ENCODE data around the gene GZF1. TPM values are rescaled to one million over a fixed set of nuclear protein-coding genes. Genes with fewer than 3 reads are reported as not detected.

The GZF1 gene
- total and polyA plus RNA-seq, 9 donors: 8.5 to 31.4 (median 16.8) TPM

GRCh38 chr20:23419657-23419994 lies 57.6 kb downstream of the GZF1 start:
- Histone ChIP-seq H3K36me3 (no peaks in the 10 kb centered on the region), H3K27me3 (no peaks in the 10 kb centered on the region), H3K9me3 (no peaks in the 10 kb centered on the region), H3K27ac (peak overlapping the region in 1 of 2 donors; percentile 23), H3K4me3 (peak overlapping the region; percentile 99), H3K4me1 (ENCODE audit: insufficient read depth) (peaks cover 2% of the 10 kb centered on the region)
- WGBS, 3 donors: 11 to 13% (median 12%) methylated on average over 5 of the region's 5 CpGs
- TF ChIP-seq EP300 (IDR thresholded peaks at IDR 0.05) (no peak), POLR2A (IDR thresholded peaks at IDR 0.05) (no peak), CTCF (IDR thresholded peaks at IDR 0.05) (no peak)
- intact Hi-C loops (cut with DNase I): loop anchor here in 1 of 4 donors (10.0 kb wide), 1 partner anchor 65 kb away; the partner anchor contains the start of gene NXT1
- DNase-seq: no peak

- H3K27me3 ChIP-seq: no peaks in the 10 kb centered on the region
- no peak for TF ChIP-seq EP300 (IDR thresholded peaks at IDR 0.05)
- H3K9me3 ChIP-seq: no peaks in the 10 kb centered on the region
- peak; percentile 41 to 65 (median 62) for DNase-seq
- H3K27ac ChIP-seq: peak overlapping the region; percentile 83 to 90
- H3K4me3 ChIP-seq: peak overlapping the region; percentile 99
- intact Hi-C loops (cut with DNase I): loop anchor here in 3 of 4 donors (5.0 to 10.0 kb wide), 3 partner anchors 55 to 65 kb away; partner anchors contain the start of genes GZF1 (in 2 of the 3) and NXT1 (in 1 of the 3)
- WGBS, 3 donors: 0 to 1% (median 1%) methylated on average over 27 to 58 of the region's 58 CpGs
- no peaks in the 10 kb centered on the region for H3K36me3 ChIP-seq
- H3K4me1 ChIP-seq (ENCODE audit: insufficient read depth): peaks cover 2% of the 10 kb centered on the region
Measured at GRCh38 chr20:23419995-23420901, 58.3 kb downstream of the GZF1 start.

GRCh38 chr20:23420943-23421931 lies 59.3 kb downstream of the GZF1 start, which contains the start of gene NAPB:
Gene NAPB (minus strand): TSS chr20:23421488. CDS start chr20:23421402, 86 bp downstream.
- Histone ChIP-seq H3K27me3 (no peaks in the 10 kb centered on the region), H3K27ac (peak within 1 kb of the TSS; percentile 83 to 90), H3K36me3 (no peaks in the 10 kb centered on the region), H3K4me3 (peak within 1 kb of the TSS; percentile 99), H3K4me1 (ENCODE audit: insufficient read depth) (no peaks in the 10 kb centered on the region), H3K9me3 (no peaks in the 10 kb centered on the region)
- whole genome bisulfite sequencing, 3 donors: 1% methylated on average over 25 to 64 of the region's 64 CpGs
- intact Hi-C loops (cut with DNase I): loop anchor here in 2 of 4 donors (5.0 to 10.0 kb wide), 2 partner anchors 56 to 59 kb away; partner anchors contain the start of gene GZF1 (in 2 of the 2)
- DNase-seq: peak; percentile 91 to 96 (median 94)
- no peak for TF ChIP-seq EP300 (IDR thresholded peaks at IDR 0.05)
- TF ChIP-seq CTCF (IDR thresholded peaks at IDR 0.05): peak; percentile 81 to 92 (median 83)
- peak; percentile 91 for TF ChIP-seq POLR2A (IDR thresholded peaks at IDR 0.05)

Small RNA genes lying within 50 kb of the gene (small RNA-seq; reads per million reads assigned to genes)
- not detected for gene RNA5SP479

Other genes starting within 250 kb of the GZF1 start
- 10 to 100 TPM; 19.3 to 44.6 (median 32.1) TPM for gene NXT1, start 11.4 kb upstream of the GZF1 start, total RNA-seq
- 10 to 100 TPM; 19.2 to 20.5 TPM for gene NXT1, start 11.4 kb upstream of the GZF1 start, polyA plus RNA-seq
- gene NAPB, start 59.3 kb downstream of the GZF1 start, total RNA-seq: 10 to 100 TPM; 11.8 to 17.9 (median 13.6) TPM
- 10 to 100 TPM in 1 of 2 donors, 1 to 10 TPM in 1; 9.3 to 11.3 TPM for gene NAPB, start 59.3 kb downstream of the GZF1 start, polyA plus RNA-seq
- gene CSTL1, start 77.5 kb downstream of the GZF1 start, total RNA-seq: not detected
- gene CSTL1, start 77.5 kb downstream of the GZF1 start, polyA plus RNA-seq: not detected
- gene CST11, start 90.7 kb downstream of the GZF1 start, total RNA-seq: not detected
- gene CST11, start 90.7 kb downstream of the GZF1 start, polyA plus RNA-seq: not detected
- gene CST8, start 128.9 kb downstream of the GZF1 start, total RNA-seq: not detected
- not detected for gene CST8, start 128.9 kb downstream of the GZF1 start, polyA plus RNA-seq
- gene CST9L, start 206.3 kb downstream of the GZF1 start, total RNA-seq: not detected
- gene CST9L, start 206.3 kb downstream of the GZF1 start, polyA plus RNA-seq: not detected
- gene CST9, start 243.7 kb downstream of the GZF1 start, total RNA-seq: not detected
- gene CST9, start 243.7 kb downstream of the GZF1 start, polyA plus RNA-seq: not detected

Data from ovary (tissue), 9 donors.